VCaP (cell line): Measurements from ENCODE around the gene GAD1.

Experiments
- H3K27ac ChIP-seq: fragments of 450-650 bp; 2 replicates; pipeline ENCODE4 v1.5.1; 2017
- CTCF ChIP-seq: fragments of 450-650 bp; conservative IDR thresholded peaks from 2 replicates; pipeline ENCODE4 v1.5.1; 2017; ENCODE audit warnings: mild to moderate bottlenecking, moderate library complexity

GAD1 gene

DNA sequence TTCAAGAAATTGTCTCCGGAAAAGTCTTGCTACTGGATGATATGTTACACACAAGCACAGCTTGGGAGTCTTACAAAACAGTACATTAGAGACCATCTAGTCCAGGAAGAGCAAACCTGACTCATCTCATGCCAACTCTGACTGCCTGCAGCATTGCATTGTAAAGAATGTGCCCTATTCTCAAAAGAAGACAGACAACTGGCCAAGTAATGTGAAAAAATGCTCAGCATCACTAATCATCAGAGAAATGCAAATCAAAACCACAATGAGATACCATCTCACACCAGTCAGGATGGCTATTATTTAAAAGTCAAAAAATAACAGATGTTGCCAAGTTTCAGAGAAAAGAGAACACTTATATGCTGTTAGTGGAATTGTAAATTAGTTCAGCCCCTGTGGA lies 69.7 kb downstream of the GAD1 start:
- H3K27ac ChIP-seq: no peak overlapping the region
- no peak for TF ChIP-seq CTCF

- no peak for TF ChIP-seq CTCF
- no peak overlapping the region for H3K27ac ChIP-seq
These were observed 70.8 kb downstream of the GAD1 start for GRCh38 chr2:170887496-170887895.

DNA sequence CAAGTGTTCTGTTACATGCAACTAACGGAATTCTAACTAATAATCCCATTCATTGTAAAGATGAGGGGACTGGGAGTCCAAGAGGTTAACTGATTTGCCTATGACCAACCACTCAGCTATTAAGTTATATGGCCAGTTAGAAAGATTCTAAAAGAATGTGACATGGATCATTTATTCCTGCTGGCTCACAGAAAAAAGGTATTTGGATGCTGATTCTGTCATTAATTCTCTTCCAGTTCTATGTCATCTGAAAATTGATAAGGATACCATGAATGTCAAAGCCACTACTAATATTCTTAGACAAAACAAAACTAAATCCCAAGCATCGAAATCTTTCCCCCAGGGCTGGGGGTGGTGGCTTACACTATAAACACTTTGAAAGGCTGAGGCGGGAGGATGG lies 71.2 kb downstream of the GAD1 start:
- H3K27ac ChIP-seq: no peak overlapping the region
- TF ChIP-seq CTCF: no peak

- no peak for TF ChIP-seq CTCF
- H3K27ac ChIP-seq: no peak overlapping the region
These were observed 75.2 kb downstream of the GAD1 start for GRCh38 chr2:170891893-170892292.

- no peak for TF ChIP-seq CTCF
- H3K27ac ChIP-seq: no peak overlapping the region
These were observed 75.8 kb downstream of the GAD1 start for GRCh38 chr2:170892391-170892951.

- H3K27ac ChIP-seq: no peak overlapping the region
- no peak for TF ChIP-seq CTCF
These were observed 78.5 kb downstream of the GAD1 start for GRCh38 chr2:170895023-170895757.

DNA sequence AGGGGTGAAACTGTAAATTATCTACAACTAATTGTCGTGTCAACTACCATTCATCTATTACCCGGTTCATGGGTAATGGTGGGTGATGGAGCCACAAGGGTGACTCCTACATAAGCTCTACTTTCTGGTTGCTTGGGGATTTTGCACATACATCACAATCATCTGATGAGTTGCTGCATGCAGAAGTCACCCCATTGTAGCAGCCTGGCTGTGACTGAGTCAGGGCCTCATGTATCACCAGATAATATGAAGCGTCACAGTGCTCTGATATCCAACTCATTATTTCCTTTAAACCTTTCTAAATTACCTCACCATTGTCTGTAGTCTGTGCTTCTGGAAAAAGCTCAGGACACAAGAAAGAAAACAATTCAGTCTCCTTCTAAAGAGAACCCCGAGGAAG lies 79.9 kb downstream of the GAD1 start:
- no peak overlapping the region for H3K27ac ChIP-seq

More for the DNA sequence above, 79.9 kb downstream of the GAD1 start:
- no peak for TF ChIP-seq CTCF
